Dedifferentiated amniotic fluid mesenchymal stem cell (primary cell): Measurements from ENCODE around the gene CBLB.

Experiments used
- DNase-seq: peaks from one replicate; pipeline ENCODE4 v3.0.0-alpha.2; 2016; ENCODE audit errors: extremely low spot score

CBLB gene

DNA sequence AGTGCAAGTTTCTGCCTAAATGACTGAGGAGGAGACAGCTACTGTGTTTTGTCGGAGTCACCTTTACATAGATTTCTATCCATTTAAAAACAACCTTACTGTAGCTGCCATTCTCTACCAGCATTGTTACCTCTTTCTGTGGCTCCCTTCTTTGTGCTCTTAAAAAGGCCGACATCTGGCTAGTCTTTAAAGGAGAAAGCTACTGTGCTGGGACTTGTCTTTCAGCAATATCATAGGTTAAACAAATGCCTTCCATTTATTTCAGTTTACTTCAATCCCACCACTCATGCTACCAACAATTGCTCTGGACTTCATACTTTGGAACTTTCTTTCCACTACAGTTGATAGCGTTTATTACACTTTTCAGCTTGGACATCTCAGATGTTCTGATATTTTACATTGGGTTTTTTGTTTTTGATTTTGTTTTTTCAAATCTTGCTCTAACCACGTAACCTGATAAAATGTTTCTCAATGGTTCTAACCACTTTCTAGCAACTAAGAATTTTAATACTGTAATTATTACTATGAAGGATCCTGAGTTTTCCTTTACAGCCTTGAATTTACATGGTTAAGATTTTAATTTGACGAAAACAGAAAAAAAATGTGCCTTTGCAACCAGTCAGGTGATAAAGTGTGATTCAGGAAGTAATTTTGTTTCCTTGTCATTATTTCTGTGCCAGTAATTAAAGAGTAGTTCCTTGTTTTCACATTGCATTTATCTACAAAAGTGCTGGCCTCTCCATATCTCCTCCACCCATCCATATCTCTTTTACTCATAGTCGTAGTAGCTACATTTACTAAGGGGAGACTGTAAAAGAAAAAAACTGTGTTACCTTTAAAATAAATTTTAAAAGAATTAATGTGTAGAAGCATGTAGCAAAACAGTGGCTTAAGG lies 1.3 kb upstream of the CBLB start:
- no peak for DNase-seq

DNA sequence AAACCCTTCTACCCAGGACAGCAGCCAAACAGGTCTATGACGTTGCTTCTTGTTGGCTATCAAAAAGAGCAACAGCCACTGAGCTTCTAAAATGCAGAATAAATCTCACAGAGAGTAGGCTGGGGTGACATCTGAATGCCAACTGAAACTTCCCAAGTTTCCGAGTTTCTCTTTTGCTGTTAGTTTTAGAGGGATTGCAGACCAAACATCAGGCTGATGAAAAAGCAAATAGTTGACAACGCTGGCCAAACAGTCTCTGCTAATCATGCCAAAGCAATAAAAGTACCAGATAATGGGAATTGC lies 670 bp upstream of the CBLB start:
- DNase-seq, result no peak

DNA sequence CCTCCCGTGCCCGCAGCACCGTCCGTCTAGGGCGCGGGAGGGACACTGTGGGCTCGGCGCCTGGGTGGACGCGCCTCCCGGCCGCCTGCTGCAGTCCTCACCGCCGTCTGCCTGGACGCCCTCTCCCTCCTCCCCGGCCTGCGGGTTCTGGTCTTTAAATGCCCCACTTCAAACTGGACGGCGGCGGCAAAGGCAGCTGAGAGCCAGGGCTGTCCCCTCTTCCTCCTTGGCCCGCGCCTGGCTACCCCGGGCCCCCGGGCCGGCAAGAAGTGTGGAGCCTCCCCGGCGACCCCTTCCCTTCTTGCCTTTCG lies 426 bp downstream of the CBLB start:
- DNase-seq, result peak; percentile 31

DNA sequence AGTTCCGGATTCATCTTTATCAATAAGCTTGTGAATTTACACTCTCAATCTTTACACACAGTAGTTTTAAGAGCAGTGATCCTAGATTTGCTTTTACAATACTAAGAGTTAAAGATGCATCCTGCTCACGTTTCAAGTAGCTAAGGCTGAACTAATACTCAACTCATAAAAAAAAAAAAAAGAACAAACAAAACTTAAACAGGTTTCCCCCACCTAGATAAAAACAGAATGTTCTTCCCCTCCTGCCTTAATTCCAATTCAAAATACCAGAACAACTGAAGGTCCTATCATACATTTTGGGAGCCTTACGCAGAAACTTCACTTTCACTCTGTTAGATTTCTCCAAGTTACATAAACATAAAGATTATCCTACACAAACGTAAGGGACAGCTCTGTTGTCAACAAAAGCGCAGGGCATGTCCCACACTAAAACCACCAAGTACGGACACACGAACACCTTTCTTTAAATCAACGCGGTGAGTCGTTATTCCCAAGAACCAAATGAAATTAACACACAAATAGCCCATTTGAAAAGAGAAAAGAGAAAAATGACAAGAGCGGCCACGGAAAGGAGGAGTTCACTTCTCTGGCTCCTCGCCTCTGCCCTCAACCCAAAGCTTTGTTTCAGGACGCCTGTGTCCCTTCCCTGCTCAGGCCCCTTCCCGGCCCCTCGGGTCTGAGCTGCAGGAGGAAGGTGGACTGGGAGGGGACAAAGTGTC lies 941 bp downstream of the CBLB start:
- DNase-seq, result peak; percentile 31

DNA sequence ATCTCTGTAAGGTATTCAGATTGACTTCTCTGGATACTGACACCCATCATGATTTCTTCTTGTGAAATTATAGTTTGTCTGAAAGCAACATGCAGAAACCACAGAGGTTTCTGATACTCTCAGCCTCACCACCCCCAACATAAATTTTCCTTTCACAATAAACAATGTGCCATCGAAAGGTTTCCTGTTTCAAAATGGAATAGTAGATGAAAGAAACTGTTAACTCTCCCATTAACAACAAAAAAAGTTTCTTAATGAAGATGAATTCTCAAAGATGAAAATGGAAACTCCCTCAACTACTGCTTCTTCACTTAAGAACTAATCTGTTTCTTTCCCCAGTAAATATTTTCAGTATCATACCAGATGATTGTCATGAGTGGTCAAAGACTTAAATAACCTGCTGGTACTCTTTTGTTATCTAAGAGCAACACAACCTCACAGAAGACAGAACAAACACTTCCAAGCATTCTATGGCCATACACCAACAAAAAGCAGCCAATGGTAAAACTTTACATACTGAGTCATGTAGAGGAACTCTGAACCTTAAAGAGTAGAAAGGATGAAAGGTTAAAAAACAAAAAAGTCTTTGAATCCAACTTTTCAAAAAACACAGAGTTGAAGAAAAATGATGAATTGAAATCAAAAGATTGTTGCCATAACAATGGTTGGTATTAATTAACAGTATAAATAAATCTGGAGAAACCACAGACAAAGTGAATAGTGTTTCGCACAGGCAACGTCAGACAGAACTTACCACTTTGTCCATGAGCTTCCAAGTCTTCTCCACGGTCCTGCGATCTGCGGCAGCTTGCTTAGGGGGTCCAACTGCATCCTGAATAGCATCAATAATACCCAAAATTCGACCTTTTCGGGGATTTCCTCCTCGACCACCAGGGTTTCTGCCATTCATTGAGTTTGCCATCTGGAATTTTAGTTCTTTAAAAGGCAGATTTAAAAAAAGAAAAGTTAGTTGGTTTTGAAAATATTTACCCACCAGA lies 1.9 kb downstream of the CBLB start:
- no peak for DNase-seq

DNA sequence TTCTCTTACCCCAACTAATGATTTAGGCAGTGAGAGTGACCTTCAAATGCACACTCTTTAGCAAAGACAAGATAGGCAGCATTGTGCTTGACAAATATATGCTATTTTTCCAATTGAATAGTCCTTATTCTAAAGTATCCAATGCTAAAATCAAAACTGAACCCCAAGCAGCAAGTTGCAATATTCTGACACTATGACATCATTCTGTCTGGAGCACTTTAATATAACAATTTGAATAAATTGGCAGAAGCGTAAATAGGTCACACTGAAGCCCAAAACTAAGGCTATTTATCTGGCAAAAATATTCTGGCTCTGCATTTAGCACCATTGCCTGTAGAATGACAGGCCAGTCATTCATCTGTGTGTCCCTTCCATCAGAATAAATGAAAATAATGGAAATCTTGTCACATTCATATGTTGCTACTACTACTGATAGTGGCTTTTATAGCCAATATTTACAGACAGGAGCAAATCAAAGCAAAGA lies 2.9 kb downstream of the CBLB start:
- no peak for DNase-seq

DNA sequence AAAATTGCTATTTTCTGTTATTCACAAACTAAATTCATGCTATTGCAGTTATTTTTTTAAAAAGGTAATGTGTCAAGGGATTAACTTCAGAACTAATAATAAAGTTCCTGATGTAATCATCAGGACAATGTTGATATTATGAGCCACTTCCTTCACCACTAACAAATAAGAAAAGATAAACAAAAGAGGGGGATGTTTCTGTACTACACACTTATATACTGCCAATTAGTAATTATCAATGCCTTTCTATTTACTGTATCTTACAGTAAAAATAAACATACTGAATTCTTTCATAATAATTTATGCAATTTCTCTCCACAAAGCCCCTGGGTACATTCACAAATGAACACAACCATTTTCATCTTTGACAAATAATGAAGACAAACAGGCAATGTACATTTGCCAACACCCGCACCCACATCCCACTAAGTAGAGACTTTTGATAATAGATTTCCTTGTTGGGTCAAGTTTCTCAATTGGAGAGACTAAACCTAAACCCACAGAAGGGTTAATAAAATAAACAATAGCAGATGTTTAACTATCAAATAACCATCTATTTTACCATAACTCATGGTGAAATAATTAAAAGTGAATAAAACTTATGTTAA lies 3.7 kb downstream of the CBLB start:
- DNase-seq, result no peak

DNA sequence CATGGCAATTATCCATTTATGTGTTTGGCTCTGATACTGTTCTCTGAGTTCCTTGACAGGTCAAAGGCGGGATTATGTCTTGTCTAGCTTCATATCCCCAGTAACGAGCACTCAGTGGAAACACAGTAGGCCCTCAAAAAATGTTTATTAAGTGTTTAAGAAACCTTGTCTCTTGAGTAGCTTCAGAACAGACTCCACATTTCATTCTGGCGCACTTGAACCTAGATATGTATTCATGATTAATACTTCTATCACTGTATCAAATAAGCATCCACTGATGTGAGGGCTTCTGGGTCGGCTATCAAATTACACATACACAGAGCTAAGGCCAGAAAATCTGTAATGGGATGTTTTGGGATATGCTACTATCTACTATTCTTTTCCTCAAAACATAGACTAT lies 4.6 kb downstream of the CBLB start:
- no peak for DNase-seq

DNA sequence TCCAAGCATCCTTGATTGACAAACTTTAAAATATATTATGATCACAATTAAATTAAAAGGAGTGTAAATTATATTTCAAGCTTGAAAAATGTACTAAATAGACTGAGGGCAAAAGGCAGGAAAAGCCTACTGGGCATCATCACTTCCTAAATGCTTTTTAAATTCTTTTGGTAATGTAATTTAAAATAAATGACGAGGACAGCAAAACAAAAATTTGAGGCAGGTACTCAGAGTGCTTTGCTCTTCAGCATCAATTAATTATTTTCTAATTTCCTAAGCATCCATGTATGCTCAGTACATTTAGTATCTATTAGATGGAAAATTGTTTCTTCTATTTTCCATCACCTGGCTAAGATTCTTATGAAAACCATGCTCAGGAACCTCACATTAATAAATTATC lies 5.2 kb downstream of the CBLB start:
- no peak for DNase-seq

DNA sequence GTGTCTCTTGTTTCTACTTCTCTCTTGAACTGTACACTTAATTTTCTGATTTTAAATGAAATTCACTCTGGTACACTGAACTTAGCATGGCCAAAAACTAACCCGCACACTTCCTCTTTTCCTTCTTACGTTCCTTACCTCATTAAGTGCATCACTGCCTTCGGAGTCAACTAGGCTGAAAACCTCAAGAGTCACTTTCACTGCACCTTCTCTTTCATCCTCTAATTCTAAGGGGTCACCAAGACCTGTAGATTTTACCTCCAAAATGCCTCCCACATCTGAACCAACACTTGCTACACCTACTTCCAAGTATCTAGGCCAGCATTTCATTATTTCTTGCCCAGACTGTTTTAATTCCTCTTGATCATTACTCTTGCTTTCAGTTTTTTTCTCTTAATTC lies 6.6 kb downstream of the CBLB start:
- no peak for DNase-seq

DNA sequence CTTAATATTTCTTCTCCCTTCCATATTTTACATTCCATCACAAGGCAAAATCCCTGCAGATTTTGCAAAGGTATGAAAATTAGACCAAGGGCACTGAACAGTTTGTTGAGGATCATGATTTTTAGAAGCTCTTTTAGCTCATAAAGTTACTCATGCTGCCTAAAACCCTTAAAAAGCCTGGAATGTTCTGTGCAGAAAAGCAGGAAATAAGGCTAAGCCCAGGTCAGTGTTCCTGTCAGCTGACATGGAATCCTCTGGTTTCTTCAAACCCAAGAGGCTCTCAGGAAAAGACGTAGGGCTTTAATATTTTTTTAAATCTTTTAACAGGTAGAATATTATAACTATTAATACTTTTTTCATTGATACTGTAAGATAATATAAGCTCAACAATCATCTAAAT lies 8.2 kb downstream of the CBLB start:
- DNase-seq, result no peak

DNA sequence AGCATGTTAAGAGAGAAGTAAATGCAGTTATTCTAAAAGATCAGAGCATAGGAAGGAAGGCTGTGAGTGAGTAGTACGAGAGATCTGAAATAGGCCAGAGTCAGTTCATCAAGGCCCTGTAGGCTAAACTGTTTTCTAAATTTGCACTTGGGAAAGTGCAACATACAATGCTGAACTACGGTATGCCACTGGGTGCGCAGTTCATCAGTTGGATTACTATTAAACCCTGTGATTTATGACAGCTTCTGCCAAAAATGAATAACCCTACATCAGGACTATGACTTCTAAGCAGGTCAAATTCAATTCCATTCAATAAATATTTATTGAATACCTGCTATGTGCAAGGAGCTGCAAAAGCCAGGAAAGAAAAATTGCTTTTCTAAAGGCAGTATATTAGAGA lies 10.8 kb downstream of the CBLB start:
- DNase-seq, result no peak

DNA sequence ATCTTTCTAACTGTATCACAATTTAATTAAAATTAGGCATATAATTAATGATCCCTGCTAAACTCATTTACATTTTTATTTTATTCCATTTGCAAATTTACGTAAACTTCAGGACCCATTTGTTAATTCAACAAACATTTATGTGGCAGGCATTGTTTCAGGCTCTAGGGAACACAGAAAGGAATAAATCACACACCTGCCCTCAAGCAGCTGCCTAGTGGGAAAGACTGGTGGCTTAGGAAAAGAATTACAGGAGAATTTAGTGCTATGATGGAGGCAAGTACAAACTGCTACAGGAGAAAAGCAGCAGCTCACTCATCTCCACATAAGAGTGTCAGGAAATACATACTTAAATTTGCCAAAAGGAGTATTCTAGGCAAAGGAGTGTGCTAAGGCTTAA lies 11.2 kb downstream of the CBLB start:
- no peak for DNase-seq

DNA sequence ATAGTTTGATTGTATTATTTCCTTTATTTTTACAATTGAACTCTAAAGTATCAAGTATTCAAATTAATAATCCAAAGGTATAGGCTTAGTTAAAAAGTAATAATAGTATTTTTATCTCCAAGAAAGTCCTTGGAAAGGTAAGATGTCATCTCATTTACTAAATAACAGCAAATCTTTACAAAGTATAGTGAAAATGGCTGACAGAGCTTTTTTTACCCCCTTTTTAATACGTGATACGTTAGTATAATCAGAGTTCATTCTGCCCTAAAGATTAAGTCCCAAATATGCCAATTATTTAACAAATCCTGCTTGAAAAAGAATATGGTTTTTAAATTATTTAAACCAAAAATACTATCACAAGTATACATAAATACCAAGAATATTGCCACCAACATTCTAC lies 12.2 kb downstream of the CBLB start:
- no peak for DNase-seq

DNA sequence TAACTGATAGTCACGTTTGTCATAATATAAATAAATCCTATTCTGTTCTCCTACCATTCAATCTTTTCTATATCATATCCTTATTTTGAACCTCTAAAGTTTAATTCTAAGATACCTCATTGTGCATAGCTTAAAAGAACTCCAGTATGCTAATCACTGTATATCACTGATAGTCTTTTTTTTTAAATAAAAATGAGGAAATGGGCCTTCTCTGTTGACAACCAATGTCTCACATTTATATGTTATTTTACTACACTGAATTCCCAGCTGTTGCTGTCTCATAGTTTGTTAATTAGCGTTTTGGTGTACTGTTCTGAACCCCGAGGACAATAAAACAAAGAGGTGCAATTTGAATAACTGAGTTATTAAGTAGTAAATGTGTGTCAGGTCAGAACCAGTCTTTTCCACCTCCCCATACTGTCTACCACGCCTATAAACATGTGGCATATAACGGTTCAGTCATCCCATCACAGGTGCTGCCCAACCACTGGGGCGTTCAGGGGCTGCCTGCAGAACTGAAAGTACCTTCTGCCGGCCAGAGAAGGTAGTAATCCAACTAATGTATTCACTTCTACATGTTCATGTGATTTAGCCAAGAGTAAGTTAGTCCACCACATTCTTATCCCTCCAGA lies 14.9 kb downstream of the CBLB start:
- DNase-seq, result no peak

DNA sequence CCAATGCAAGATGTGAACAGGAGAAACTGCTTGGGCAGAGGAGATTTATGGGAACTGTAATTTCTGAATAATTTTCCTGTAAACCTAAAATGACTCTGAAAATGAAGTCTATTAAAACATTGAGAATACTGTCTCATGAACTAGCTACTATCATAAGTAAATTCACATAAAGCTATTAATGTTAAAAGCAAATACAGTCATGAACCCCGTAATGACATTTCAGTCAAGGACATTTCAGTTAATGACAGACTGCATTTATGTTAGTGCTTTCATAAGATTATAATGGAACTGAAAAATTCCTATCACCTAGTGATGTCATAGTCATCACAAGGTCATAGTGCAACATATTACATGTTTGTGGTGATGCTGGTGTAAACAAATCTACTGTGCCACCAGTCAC lies 17.2 kb downstream of the CBLB start:
- no peak for DNase-seq

DNA sequence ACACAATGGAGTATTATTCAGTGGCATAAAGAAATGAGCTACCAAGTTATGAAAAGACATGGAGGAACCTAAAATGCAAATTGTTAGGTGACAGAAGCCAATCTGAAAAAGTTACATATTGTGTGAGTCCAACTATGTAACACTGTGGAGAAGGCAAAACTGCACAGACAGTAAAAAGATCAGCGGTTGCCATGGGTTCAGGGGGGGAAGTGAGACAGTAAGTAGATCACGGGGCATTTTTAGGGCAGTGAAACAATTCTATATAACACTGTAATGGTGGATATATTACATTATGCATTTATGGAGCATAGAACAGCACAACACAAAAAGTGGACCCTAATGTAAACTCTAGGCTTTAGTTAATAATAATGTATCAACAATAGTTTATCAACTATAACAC lies 17.6 kb downstream of the CBLB start:
- no peak for DNase-seq

DNA sequence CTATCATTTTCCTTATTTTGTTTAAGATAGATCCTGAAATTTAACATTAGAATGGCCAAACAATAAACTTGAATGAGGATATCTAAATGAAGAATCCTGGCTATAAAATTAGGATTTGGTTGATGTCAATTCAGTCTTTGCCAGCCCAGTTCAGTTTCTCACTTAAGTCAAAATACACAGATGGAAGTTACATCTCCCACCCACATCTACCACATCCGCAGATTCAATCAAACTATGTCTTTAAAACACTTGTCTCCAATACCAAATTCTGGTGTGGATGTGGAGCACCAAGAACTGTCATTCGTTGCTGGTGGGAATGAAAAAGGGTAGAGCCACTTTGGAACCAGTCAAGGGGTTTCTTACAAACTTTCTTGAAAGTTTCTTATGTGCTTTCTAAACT lies 18.2 kb downstream of the CBLB start:
- DNase-seq, result no peak

DNA sequence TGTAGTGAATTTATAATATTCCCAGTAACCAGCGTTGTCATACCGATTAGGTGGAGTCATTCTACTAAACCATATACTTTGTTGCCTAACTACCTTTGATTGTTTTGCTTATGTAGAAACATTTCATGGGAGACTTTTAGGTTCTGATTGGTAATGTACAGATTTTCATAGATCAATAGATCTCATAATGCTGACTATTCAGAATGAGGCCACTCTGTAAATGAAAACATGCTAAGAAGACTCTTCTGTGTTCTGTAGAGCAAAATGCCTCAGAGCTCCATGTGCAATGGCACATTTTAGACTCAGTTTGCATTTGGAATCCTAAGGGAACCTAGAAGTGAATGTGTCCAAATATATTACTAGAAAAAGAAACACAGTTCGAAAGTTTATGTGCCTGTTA lies 20.0 kb downstream of the CBLB start:
- no peak for DNase-seq

DNA sequence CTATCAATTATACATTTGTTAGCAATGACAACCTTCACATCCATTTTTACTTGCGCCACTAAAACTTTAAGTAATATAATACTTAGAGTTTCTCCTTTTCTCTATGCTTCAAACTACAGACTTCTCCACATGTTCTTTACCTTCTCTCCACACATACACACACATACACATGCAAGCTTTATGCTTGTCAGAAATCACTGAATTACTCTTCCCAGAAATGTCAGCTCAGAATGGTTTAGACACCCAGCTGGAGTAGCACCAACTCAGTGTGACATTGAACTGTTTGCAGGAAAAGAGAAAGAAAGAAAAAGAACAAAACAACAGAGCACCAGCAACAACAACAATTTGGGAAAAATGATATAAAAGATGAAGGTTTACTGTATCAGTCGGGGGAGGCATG lies 20.9 kb downstream of the CBLB start:
- no peak for DNase-seq

DNA sequence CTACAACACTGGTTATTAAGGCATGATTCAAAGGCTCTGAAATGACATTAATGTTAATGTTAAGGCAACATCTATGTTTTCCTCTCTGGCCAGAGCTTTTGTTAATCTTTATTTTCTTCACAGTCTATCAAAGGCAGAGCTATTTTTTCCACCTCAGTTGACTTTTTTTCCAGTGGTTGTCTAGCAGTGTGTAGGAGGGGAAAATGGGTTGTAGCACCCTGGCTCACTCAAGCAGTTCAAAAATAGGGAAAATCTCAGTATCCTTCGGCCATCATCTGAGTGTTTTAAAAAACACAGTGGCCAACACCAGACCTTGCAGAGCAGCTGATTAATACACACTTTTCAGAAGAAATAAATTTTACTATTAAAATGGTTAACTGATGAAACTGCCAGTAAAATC lies 21.4 kb downstream of the CBLB start:
- no peak for DNase-seq

DNA sequence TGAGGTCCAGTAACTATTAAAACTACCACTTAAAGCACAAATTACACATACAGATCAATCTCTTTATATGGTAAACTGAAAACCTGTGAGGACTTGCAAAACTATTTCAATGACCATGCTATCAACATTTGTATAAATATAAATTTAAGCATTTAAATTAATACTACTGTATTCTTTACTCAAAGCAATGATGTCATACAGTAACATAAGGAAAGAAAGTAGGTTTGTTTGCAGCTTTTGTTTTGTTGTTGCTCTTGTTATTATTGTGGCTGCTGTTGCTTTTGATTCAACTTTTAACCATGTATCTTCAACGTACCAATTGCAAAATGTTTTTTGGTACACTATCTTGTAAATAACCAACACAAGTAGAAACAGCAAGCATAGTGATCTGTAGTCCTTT lies 22.0 kb downstream of the CBLB start:
- DNase-seq, result no peak
